B cell (primary cell): ENCODE measurements around the gene C5.

Experiments
- CTCF ChIP-seq: fragments of 200-600 bp; IDR thresholded peaks from one replicate; pipeline ENCODE4 v1.8.0; 2022; ENCODE audit warnings: antibody characterized with exemption, mild to moderate bottlenecking
- EZH2 ChIP-seq: IDR thresholded peaks from 2 replicates; pipeline ENCODE4 v1.6.1; 2012; ENCODE audit warnings: borderline replicate concordance, low read depth, mild to moderate bottlenecking, moderate library complexity, low read length; ENCODE audit not compliant: insufficient read depth, poor library complexity, severe bottlenecking

GRCh38 chr9:121069396-121069795, 19.3 kb upstream of the C5 start:
- TF ChIP-seq CTCF (no peak), EZH2 (no peak)
